ENCODE results near the gene FRY.

- TF ChIP-seq POLR2AphosphoS5 (IDR thresholded peaks at IDR 0.05) = no peak
- no peak for TF ChIP-seq CTCF (IDR thresholded peaks at IDR 0.05)
Measured at GRCh38 chr13:32168131-32168530, 136.6 kb downstream of the FRY start.

Data from gastroesophageal sphincter (tissue), 3 donors.